AG04449 (cell line): ENCODE measurements around the gene OR56B1.

Experiments used
- CTCF ChIA-PET: fragments of 350-600 bp; formaldehyde crosslinking; extraction: SDS; loops from one replicate; lab custom pipeline; 2021; ENCODE audit warnings: antibody characterized with exemption; lab: Yijun Ruan, JAX
- POLR2A ChIA-PET: fragments of 400-600, 350-600 bp; formaldehyde crosslinking; extraction: SDS; loops from one replicate; lab custom pipeline; 2020; ENCODE audit warnings: antibody characterized with exemption, inconsistent platforms; lab: Yijun Ruan, JAX
- DNase-seq: peaks from one replicate; pipeline ENCODE4 v3.0.0-alpha.2; 2010; ENCODE audit warnings: low read depth, low spot score
- H3K4me3 ChIP-seq: 2 replicates; pipeline ENCODE4 v1.5.1; 2011; ENCODE audit warnings: low read depth, mild to moderate bottlenecking, control low read depth, low read length
- TF ChIP-seq, protein P1 (sequence below): IDR thresholded peaks from one replicate; pipeline ENCODE4 v1.5.1; 2011; ENCODE audit warnings: mild to moderate bottlenecking, moderate library complexity, low read length, control low read depth, inconsistent platforms; ENCODE audit not compliant: insufficient read depth; ENCODE audit errors: missing control alignments

Gene OR56B1

DNA sequence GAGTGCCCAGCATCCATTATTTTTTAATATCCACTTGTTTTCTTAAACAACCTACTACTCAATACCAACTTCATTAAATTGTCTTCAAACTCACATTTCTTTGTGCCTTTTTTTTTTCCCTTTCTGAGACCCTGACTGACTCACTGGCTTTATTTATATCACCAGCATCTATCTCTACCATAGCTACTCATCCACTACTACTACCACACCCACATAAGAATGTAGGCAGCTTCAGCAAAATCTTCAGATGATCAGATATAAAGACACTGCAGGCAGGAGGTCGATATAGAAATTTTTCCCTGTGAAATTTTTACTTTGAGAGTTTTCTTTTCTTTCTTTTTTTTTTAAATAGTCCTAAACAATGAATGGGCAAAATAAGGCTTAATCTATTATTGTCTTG is 2.2 kb downstream of the OR56B1 start:
- POLR2A ChIA-PET = no interaction called here
- no peak overlapping the region for H3K4me3 ChIP-seq
- no peak for DNase-seq
- CTCF ChIA-PET = no interaction called here
- TF ChIP-seq, protein P1, sequence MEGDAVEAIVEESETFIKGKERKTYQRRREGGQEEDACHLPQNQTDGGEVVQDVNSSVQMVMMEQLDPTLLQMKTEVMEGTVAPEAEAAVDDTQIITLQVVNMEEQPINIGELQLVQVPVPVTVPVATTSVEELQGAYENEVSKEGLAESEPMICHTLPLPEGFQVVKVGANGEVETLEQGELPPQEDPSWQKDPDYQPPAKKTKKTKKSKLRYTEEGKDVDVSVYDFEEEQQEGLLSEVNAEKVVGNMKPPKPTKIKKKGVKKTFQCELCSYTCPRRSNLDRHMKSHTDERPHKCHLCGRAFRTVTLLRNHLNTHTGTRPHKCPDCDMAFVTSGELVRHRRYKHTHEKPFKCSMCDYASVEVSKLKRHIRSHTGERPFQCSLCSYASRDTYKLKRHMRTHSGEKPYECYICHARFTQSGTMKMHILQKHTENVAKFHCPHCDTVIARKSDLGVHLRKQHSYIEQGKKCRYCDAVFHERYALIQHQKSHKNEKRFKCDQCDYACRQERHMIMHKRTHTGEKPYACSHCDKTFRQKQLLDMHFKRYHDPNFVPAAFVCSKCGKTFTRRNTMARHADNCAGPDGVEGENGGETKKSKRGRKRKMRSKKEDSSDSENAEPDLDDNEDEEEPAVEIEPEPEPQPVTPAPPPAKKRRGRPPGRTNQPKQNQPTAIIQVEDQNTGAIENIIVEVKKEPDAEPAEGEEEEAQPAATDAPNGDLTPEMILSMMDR = no peak

DNA sequence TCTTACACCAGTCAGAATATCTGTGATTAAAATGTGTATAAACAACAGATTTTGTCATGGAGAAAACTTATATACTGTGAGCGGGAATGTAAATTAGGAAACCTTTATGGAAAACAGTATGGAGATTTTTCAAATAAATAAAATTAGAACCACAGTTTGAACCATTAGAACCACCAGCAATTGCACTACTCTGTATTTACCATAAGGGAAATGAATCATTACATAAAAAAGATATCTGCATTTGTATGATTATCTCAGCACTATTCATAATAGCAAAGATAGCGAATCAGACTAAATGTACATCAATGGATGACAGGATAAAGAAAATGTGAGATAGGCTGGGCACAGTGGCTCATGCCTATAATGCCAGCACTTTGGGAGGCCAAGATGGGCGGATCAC is 10.4 kb downstream of the OR56B1 start:
- CTCF ChIA-PET = no interaction called here
- POLR2A ChIA-PET = no interaction called here
- TF ChIP-seq, protein P1 = no peak
- DNase-seq = no peak
- H3K4me3 ChIP-seq = no peak overlapping the region

DNA sequence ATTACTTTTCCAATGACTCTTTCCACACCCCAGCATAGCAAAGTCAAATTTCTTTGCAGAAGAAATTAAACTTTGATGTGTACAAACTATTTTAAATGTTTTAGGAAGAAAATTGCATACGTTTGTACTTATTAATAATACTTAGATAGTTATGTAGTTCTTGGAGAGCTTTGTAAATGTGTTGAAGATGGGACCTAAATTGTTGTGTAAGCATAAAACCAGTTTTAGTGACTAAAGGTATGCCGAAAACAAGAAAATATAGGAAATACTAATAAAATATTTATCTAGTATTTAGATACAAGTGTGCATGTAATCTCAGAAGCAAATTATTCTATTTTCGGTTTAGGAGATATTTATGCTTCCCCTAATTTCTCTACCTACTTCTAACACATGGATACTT is 13.6 kb downstream of the OR56B1 start:
- TF ChIP-seq, protein P1 = no peak
- ChIA-PET POLR2A (no interaction called here), CTCF (no interaction called here)
- no peak overlapping the region for H3K4me3 ChIP-seq
- DNase-seq = no peak

DNA sequence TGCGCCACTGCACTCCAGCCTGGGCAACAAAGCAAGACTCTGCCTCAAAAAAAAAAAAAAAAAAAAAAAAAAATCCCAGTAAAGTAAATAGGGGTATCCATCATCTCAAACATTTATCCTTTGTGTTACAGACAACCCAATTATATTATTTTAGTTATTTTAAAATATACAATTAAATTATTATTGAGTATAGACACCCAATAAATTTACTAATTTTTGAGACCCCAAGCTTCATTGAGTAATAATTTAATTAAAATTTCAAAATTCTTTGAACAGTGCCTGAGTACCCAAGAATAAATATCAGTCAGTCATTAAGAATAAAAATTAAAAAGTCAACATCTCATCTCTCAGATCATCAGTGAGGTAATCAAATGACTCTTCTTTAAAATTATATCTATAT is 17.7 kb downstream of the OR56B1 start, which contains the start of gene OR52N4:
OR52N4 (plus strand) TSS at position 301 of the 400 bp plus-strand sequence. CDS start 498 bp downstream, outside the sequence.
- ChIA-PET POLR2A (no interaction called here), CTCF (no interaction called here)
- DNase-seq = no peak
- TF ChIP-seq, protein P1 = no peak
- H3K4me3 ChIP-seq = no peak within 1 kb of the TSS

DNA sequence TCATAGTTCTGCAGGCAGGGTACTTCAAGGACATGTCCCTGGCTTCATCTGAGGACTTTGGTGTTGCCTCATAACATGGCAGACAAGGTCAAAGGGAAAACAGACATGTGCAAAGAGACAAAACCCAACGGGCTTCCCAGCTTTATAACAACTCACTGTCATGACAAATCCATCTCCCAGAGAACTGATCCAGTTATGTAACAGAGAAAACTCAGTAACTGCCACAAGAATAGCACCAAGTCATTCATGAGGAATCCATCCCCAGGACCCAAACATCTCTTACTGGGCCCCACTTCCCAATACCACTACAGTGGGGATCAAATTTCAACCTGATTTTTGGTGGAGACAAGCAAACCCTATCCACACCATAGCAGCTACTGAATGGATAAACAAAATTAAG is 30.8 kb downstream of the OR56B1 start:
- ChIA-PET CTCF (no interaction called here), POLR2A (no interaction called here)
- TF ChIP-seq, protein P1 = no peak
- no peak for DNase-seq
- no peak overlapping the region for H3K4me3 ChIP-seq

DNA sequence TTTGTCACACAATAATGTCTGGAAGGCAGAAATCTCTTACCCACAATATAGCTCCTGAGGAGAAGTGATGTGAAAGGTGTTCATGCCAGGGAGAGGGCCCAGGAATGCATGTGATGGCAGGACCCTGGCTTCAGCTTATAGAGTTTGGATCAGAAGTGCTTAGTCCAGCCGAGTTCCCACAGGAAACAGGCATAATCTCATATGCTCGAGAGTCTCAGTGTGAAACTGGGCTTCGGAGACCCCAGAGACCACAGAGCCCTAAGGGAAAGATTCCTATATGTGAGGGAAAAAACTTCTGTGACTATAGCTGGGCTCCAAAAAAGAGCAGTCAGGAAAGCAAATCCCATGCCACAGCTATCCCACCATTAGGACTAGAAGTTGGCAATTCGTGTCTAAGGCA is 47.0 kb downstream of the OR56B1 start, which contains the start of gene OR52N5:
OR52N5 (minus strand) TSS at position 101 of the 400 bp plus-strand sequence. CDS start 4,721 bp downstream, outside the sequence.
- H3K4me3 ChIP-seq = no peak within 1 kb of the TSS
- TF ChIP-seq, protein P1 = no peak
- POLR2A ChIA-PET = no interaction called here
- CTCF ChIA-PET = no interaction called here
- DNase-seq = no peak
